SU-DHL-6 (cell line): ENCODE results near the gene AGBL3.

Experiments
- H2AFZ ChIP-seq: fragments of 200-600 bp; sonication (generic); 2 replicates; pipeline ENCODE4 v1.6.1; 2014; ENCODE audit warnings: low read depth, mild to moderate bottlenecking, moderate library complexity, mixed read lengths, antibody characterized with exemption, low read length; ENCODE audit not compliant: severe bottlenecking
- H3F3A ChIP-seq: fragments of 200-600 bp; shearing (Covaris generic); 2 replicates; pipeline ENCODE4 v1.6.0; 2016; ENCODE audit warnings: antibody characterized with exemption, mild to moderate bottlenecking; ENCODE audit not compliant: insufficient read depth
- H3K27ac ChIP-seq: fragments of 200-600 bp; sonication (generic); 2 replicates; pipeline ENCODE4 v1.5.1; 2016; ENCODE audit warnings: low read depth, mild to moderate bottlenecking, low read length, moderate library complexity, mixed read lengths
- H3K27me3 ChIP-seq: fragments of 200-600 bp; sonication (generic), shearing (Covaris generic); 2 replicates; pipeline ENCODE4 v1.6.0; 2014; ENCODE audit warnings: mild to moderate bottlenecking, low read length
- H3K36me3 ChIP-seq: fragments of 200-600 bp; sonication (generic); 2 replicates; pipeline ENCODE4 v1.6.1; 2014; ENCODE audit warnings: mild to moderate bottlenecking, low read length, mixed read lengths
- H3K4me2 ChIP-seq: fragments of 300-600, 200-600 bp; shearing (Covaris generic), sonication (generic); 2 replicates; pipeline ENCODE4 v1.6.0; 2014; ENCODE audit warnings: low read length, low read depth, mild to moderate bottlenecking; ENCODE audit not compliant: poor library complexity, severe bottlenecking
- H3K4me3 ChIP-seq: fragments of 200-600 bp; sonication (generic); 2 replicates; pipeline ENCODE4 v1.5.1; 2014; ENCODE audit warnings: antibody characterized with exemption, low read length, mild to moderate bottlenecking, mixed read lengths; ENCODE audit not compliant: insufficient read depth, poor library complexity, severe bottlenecking
- H3K79me2 ChIP-seq: fragments of 200-600 bp; sonication (generic); 2 replicates; pipeline ENCODE4 v1.6.1; 2014; ENCODE audit warnings: mild to moderate bottlenecking, low read length, moderate library complexity; ENCODE audit not compliant: insufficient read depth
- H3K9ac ChIP-seq: fragments of 200-600 bp; sonication (generic); 2 replicates; pipeline ENCODE4 v1.7.0; 2014; ENCODE audit warnings: mild to moderate bottlenecking, low read length
- H3K9me2 ChIP-seq: fragments of 200-600 bp; sonication (generic); replicated peaks from 2 replicates; pipeline ENCODE4 v1.6.1; 2014; ENCODE audit warnings: low read length; ENCODE audit not compliant: insufficient read depth
- H3K9me3 ChIP-seq: fragments of 200-600 bp; sonication (generic); 2 replicates; pipeline ENCODE4 v1.6.1; 2014; ENCODE audit warnings: low read length, mixed read lengths; ENCODE audit not compliant: insufficient read depth
- H4K20me1 ChIP-seq: fragments of 200-600 bp; sonication (generic); 2 replicates; pipeline ENCODE4 v1.6.1; 2014; ENCODE audit warnings: low read depth, mild to moderate bottlenecking, antibody characterized with exemption, low read length, moderate library complexity, mixed read lengths
- CTCF ChIP-seq: fragments of 200-600 bp; sonication (generic); IDR thresholded peaks from one replicate; pipeline ENCODE4 v1.5.1; 2017; ENCODE audit warnings: antibody characterized with exemption, mild to moderate bottlenecking, low read length, moderate library complexity; ENCODE audit not compliant: insufficient read depth, poor library complexity, severe bottlenecking
- EZH2phosphoT487 ChIP-seq: fragments of 200-600 bp; sonication (generic), shearing (Covaris generic); conservative IDR thresholded peaks from 2 replicates; pipeline ENCODE4 v1.6.1; 2018; ENCODE audit warnings: mild to moderate bottlenecking, antibody characterized with exemption, low read length, moderate library complexity, mixed read lengths

Gene AGBL3

DNA sequence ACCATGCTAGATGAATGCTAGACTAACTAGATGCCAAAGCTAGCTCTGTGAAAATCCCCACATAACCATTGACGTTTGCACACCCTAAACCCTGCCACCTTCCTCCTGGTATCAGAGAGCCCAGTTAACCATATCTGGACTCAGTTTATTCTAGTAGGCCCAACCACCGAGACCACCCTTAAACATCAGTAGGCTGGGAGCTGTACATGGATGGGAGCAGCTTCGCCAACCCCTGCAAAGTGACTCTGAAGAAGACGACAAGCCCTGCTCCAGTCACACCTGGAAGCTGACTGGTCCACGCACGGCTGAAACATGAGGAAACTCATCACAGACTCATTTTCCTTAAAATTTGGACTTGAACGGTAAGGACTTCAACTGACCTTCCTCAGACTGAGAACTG lies 188.6 kb downstream of the AGBL3 start:
- no peak overlapping the region for H2AFZ ChIP-seq
- no peak overlapping the region for H3K9ac ChIP-seq
- H3K4me2 ChIP-seq = no peak overlapping the region
- H3K79me2 ChIP-seq = peaks cover 5% of the 10 kb centered on the region; the same call in 1 of the 2 replicates
- TF ChIP-seq EZH2phosphoT487 = no peak
- TF ChIP-seq CTCF = no peak
- H3K27ac ChIP-seq = no peak overlapping the region
- no peaks in the 10 kb centered on the region; the same call in 1 of the 2 replicates for H3K9me3 ChIP-seq
- no peak overlapping the region for H3K4me3 ChIP-seq
- no peaks in the 10 kb centered on the region for H3K9me2 ChIP-seq
- peaks cover 4% of the 10 kb centered on the region; the same call in 1 of the 2 replicates for H3F3A ChIP-seq
- H4K20me1 ChIP-seq = no peaks in the 10 kb centered on the region
- no peaks in the 10 kb centered on the region for H3K36me3 ChIP-seq
- H3K27me3 ChIP-seq = no peaks in the 10 kb centered on the region

DNA sequence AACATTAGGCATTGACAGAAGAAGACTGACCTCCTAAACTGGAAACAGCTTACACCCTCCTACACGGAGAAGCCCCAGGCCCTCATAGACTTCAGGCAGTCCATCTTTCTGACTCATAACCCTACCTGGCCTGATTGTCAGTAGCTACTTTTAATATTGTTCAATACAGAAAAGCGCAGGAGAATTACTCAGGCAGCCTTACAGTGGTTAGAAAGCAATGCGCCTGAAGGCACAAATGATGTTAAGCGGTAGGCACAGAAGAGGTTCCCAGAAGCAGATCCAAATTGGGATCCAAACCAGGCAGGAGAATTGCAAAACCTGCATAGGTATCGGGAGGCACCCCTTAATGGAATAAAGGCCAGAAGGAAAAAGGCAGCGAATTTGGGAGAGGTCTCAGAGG lies 189.6 kb downstream of the AGBL3 start:
- H3K36me3 ChIP-seq = no peaks in the 10 kb centered on the region
- no peak overlapping the region for H3K27ac ChIP-seq
- no peak overlapping the region for H3K4me3 ChIP-seq
- TF ChIP-seq CTCF (no peak), EZH2phosphoT487 (no peak)
- H3K27me3 ChIP-seq = no peaks in the 10 kb centered on the region
- H3K9ac ChIP-seq = no peak overlapping the region
- H3K79me2 ChIP-seq = no peaks in the 10 kb centered on the region
- no peak overlapping the region for H3K4me2 ChIP-seq
- peaks cover 2% of the 10 kb centered on the region; the same call in 1 of the 2 replicates for H3F3A ChIP-seq
- no peak overlapping the region for H2AFZ ChIP-seq
- H4K20me1 ChIP-seq = no peaks in the 10 kb centered on the region
- no peaks in the 10 kb centered on the region for H3K9me2 ChIP-seq
- peaks cover 4% of the 10 kb centered on the region; the same call in 1 of the 2 replicates for H3K9me3 ChIP-seq

GRCh38 chr7:135177028-135177696 lies 190.9 kb downstream of the AGBL3 start:
- Histone ChIP-seq H3F3A (no peaks in the 10 kb centered on the region), H3K9me3 (peaks cover 16% of the 10 kb centered on the region; the same call in 1 of the 2 replicates), H3K36me3 (peaks cover 5% of the 10 kb centered on the region; the same call in 1 of the 2 replicates), H3K9ac (no peak overlapping the region), H2AFZ (no peak overlapping the region), H4K20me1 (no peaks in the 10 kb centered on the region), H3K4me3 (no peak overlapping the region), H3K79me2 (no peaks in the 10 kb centered on the region), H3K27ac (no peak overlapping the region), H3K27me3 (no peaks in the 10 kb centered on the region), H3K4me2 (no peak overlapping the region), H3K9me2 (no peaks in the 10 kb centered on the region)
- TF ChIP-seq EZH2phosphoT487 (no peak), CTCF (no peak)
